NCI-H446 (cell line): Measurements from ENCODE around the gene PRSS57.
"Not testable (repeated sequence)": the region's sequence is repeated elsewhere in the genome, so short reads cannot be mapped to it uniquely, and the experiment has no call there.

Source experiments
- DNase-seq, 2 experiments: peaks; one replicate each; lab custom pipeline; 2025; lab: John Stamatoyannopoulos, UW

The PRSS57 gene

DNA sequence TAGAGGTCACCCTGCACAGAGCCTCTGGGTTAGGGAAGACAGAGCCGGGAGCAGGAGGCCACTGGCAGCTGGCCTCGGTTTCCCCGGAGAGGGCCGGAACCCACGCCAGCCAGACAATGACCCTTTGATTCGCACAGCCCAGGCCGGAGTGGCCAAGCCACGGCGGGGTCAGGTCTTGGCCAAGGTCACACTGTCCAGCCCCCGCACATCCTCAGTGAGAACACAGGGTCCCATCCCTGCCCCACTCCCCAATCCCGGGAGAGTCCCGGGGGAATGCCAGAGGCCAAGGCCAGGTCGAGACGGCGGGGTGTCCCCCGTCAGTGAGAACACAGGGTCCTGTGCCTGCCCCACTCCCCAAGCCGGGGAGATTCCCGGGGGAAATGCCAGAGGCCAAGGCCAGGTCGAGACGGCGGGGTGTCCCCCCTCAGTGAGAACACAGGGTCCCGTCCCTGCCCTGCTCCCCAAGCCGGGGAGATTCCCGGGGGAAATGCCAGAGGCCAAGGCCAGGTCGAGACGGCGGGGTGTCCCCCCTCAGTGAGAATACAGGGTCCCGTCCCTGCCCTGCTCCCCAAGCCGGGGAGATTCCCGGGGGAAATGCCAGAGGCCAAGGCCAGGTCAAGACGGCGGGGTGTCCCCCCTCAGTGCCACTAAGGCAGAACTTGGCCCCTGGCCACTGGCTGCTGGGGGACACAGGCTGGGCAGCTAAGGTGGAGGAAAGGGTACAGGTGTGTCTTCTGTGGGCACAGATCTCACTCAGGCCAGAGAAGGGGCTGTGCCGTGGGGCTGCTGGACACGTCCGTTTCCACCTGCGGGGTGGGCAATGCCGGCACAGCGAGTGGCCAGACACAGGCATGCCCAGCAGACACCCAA, 20.7 kb downstream of the PRSS57 start:
- no peak for DNase-seq

DNA sequence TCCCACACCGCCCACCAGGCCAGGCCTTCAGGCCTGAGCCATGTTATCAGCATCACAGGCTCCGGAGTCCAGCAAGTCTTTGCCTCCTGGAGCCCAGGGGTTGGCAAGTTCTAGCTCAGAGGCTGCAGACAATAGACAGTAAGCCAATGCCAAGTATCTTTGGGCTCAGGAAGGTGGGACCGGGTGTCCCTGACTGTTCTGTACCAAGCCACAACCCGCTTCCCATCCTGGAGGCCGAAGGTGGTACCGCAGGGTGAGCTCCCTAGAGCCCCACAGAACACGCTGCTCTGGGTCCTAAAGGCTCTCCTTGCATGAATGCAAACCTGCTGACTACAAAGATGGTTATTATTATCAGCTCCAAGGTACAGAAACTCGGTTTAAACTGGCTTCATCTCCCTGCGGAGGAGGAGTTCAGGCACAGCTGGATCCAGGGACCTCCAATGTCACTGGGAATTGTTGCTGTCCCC, 24.6 kb downstream of the PRSS57 start:
- DNase-seq: no peak

DNA sequence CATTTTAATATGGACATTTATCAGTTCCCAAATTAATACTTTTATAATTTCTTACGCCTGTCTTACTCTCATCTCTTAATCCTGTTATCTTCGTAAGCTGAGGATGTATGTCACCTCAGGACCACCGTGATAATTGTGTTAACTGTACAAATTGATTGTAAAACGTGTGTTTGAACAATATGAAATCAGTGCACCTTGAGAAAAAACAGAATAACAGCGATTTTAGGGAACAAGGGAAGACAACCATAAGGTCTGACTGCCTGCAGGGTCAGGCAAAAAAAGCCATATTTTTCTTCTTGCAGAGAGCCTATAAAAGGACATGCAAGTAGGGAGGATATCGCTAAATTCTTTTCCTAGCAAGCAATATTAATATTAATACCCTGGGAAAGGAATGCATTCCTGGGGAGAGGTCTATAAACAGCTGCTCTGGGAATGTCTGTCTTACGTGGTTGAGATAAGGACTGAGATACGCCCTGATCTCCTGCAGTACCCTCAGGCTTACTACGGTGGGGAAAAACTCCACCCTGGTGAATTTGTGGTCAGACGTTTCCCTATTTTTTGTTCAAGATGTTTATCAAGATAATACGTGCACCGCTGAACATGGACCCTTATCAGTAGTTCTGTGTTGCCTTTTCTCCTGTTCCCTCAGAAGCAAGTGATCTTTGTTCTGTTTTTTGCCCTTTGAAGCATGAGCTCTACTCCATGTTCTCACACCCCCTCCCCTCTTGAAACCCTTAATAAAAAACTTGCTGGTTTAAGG, 26.4 kb downstream of the PRSS57 start:
- DNase-seq: not testable (repeated sequence)

DNA sequence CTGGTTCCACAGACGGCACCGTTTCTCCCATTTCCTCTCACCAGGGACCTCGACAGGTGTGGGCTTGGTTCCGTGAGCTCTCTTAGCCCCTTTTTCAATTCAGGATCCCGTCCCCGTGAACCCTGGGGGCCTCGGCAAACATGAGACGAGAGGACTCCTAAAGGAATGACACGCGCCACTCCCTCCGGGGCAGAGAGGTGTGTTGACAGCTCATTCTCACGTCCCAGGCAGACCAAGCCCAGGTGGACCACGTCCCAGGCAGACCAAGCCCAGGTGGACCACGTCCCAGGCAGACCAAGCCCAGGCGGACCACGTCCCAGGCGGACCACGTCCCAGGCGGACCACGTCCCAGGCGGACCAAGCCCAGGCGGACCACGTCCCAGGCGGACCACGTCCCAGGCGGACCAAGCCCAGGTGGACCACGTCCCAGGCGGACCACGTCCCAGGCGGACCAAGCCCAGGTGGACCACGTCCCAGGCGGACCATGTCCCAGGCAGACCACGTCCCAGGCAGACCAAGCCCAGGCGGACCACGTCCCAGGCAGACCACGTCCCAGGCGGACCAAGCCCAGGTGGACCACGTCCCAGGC, 28.2 kb downstream of the PRSS57 start:
- DNase-seq: not testable (repeated sequence)

DNA sequence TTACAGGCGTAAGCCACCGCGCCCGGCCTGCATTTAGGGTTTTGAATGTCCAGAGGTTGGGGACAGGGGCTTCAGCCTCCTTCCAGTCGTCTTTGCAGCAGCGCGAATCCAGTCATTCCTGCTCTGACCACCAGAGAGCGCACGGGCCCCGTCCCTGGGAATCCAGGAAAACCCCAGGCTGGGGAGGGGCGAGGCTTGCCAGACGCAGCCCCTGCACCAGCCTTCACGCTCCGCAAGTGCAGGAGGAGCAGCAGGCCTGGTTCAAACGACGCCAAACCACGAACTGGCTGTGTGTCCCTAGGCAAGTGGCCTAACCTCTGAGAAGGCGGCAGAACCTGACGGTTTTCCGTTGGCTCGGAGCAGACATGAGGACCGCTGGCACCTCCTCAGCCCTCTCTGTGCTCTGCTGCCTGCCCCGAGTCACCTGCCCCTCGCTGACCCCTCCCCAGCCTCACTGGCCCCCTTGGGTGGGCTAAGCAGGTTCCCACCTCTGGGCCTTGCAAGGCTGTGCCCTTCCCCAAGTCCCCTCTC, 30.3 kb downstream of the PRSS57 start:
- DNase-seq: peak; percentile 72 to 94

DNA sequence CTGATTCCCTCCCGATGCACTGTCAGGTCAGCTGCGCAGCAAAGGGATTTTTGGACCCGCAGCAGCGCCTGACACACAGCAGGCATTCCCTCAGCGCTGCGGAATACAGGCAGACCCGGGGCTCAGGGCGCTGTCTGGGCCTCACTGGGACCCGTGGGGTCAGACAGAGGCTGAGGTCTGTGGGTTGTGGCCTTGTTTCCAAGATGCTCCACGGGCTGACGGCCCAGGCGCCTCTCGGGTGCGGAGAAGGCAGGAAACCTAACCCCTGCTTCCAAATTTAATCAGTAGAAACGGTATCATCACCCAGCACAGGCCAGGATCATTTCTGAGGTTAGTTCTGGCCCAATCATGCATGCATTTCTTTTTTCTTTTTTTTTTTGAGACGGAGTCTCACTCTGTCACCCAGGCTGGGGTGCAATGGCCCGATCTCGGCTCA, 31.6 kb downstream of the PRSS57 start:
- DNase-seq: no peak

DNA sequence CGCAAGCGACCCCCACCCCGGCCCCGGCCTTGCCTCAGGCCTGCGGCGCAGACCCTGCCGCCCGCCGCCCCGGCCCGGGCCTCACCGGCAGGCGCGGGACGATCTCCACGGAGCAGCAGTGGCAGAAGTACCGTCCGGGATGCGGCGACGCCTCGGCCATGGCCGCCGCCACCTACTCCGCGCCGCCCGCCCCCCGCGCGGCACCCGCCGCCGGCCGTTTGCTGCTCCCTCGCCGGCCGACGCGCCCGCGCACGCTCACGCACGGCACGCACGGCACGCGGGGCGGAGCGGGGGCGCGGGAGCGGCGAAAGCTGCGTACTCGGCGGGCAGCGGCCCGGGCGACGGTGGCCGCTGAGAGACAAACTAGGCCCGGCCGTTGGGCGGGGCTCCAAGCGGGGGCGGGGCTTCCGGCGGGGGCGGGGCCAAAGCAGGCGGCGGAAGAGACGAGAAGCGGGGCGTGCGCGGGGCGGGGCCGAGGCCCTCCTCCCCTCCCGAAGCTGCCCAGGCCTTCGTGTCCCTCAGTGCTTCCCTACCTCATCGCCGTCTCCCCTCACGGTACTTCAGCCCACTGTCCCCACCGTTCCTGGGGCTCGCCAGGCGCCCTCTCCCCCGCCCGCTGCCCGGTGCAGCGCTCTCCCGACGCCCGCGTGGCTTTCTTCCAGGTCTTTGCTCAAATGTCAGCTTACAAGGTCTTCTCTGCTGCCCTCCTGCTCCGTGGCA, 32.1 kb downstream of the PRSS57 start, which contains the start of gene RNF126:
Gene RNF126, minus strand, starts transcription at position 253 of the 720 bp plus-strand sequence. Its CDS starts 93 bp downstream, at position 160.
- DNase-seq: peak; percentile 78 to 97

DNA sequence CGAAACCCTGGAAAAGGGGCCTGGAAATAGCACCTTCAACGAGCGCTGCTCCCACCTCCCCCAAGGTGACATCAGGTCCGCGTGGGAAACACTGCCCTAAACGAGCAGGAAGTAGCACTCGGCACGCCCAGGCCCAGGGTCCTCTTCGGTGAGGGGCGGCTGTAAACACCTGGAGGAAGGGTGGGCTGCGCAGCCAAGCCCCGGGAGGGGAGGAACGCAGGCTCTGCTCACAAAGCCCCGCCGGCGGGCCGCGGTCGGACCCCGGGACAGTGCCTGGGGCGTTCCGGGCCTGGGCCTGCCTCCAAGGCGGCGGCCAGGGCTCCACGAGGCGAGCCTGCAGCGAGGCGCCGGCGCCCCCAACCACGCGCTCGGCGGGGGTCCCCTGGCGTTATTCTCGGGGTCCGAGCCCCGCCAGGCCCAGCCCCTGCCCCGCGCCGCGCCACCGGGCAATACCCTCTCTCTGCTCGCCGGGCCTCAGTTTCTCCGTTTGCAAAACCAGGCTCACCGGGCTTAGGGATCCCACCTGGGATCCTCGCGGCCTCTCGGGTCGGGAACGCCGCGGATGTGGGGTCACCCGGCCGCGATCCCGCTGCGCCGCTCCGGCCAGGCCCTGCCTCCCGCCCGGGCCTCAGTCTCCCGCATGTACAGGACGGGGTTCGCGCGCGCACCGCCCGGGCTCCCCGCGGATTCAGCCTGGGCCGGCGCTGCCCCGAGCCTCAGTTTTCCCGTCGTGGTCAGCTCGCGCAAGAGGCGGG, 32.9 kb downstream of the PRSS57 start:
- DNase-seq: peak in 1 of 2 experiments; percentile 33

DNA sequence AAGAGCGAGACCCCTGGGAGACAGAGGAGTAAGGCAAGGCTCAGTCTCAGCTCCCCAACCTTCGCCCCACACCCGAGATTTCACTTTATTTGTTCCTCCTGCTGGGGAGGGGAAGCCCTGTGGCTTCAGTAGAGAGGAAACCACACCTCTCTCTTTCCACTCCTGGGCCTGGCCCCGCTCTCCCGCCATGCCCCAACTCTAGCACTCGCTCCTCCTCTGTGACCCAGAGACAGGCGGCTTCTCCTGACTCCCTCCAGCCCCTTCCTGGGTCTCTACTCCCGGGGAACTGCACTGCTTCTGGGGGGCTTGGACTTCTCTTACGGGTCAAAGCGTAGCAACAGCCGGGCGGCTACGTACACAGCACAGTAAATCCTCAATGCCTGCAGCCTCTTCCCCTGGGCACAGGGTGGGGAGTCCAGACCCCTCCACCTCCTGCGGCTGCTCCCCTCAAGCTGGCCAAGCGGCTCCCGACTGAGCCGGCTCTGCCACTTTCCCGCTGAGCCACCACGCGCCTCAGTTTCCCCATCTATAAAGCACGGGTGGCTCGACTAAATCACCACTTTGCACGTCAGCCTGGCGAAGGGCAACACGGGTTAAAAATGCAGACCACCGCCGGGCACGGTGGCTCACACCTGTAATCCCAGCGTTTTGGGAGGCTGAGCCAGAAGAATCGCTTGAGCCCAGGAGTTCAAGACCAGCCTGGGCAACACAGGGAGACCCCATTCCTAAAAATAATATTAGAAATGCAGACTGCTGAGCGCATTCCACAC, 33.6 kb downstream of the PRSS57 start:
- DNase-seq: no peak

DNA sequence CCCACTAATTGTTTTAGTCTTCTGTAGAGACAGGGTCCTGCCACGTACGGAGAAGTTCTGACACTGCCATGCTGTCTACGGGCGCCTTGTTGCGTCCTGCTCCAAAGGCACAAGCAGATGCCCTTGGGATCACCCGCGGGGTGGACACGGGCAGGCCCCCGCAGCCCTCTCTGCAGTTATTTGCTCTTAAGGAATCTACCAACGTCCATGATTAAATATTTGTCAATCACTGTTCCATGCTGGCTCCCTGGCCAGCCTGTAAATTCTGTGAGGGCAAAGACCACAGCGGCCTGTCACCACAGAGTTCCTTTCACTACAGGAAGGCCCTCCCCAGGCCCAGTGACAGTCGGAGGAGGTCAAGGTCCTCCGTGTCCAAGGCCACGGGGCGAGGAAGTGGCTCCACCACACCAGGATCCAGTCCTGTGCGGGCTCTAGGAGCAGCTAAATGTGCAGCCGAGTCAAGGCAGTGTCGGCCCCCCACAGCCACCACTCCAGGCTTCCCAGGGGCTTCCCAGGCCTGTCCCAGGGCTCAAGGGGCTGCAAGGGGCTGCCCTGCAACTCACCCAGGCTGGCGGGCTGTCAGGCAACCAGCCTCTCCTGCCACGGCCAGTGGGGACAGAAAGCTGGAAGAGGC, 34.3 kb downstream of the PRSS57 start:
- DNase-seq: no peak

DNA sequence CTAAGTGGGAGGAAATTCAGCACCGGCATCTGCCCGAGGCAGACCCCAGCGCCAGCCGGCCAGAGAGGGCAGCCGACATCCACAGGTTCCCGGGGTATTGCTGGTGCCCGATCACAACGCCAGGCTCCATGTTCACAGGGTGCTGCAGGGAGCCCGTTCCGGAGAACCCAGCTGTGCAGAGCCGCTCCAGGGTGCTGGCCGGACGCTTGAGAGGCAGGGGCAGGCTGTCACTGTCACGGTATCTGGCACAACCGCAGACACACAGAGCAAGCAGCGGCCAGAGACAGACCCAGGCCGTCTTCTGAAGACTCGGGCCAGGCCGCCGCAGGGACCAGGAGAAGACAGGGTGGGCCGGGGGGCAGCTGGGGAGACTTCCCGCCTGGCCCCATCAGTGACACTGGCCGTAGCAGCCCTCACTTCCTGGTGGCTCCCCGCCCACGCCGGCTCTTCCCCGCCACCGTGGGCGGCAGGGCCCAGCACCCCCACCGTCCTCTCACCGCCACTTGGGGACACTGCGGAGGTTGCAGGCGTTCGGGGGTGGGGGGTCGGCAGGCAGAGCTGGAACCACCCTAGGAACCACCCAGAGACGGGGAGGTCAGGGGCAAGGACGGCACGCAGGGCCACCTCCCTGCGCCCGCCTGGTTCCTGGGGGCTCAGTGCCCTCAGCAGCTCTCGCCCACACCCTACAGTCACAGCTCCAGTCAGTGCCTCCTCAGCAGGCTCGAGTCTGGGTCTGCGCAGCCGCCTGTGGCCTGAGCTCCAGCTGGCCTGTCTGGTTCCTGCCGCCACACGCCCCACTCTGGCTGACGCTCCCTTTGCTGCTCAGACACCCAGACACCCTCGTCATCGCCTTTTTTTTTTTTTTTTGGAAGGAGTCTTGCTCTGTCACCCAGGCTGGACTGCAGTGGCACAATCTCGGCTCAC, 36.1 kb downstream of the PRSS57 start:
- no peak for DNase-seq

DNA sequence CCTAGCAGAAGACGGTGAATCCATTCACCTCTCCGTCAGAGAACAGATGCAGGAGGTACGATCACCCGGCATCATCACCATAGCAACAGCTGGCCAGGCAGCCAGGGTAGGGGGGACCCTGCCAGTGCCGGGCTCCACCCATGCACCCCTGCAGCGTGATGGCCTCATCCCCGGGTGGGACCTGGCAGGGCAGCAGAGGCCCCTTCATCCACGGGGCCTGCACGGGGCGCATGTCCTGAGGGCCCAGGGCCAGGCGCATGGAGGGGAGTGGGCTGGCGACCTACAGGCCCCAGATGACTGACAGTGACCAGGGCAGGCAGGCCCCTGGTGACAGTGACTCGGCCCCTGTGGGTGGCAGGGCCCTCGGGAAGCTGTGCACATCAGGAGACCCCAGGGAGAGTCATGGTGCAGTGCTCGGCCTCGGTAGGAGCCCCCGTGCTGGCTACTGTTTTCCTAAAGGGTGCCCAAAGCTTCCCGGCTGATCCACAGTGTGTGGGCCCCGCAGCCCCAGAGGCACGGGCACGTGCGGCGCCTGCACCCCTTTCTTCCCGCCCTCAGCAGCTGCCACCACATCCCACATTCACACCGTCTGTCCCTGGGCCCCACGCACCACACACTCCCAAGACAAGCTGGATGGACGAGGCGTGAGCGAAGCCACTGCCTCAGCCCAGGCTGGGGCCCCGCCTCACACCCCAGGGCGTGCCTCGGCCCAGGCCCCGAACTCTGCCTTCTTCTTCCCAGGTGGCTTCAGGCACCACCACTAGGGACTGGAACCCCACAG, 37.0 kb downstream of the PRSS57 start:
- no peak for DNase-seq

DNA sequence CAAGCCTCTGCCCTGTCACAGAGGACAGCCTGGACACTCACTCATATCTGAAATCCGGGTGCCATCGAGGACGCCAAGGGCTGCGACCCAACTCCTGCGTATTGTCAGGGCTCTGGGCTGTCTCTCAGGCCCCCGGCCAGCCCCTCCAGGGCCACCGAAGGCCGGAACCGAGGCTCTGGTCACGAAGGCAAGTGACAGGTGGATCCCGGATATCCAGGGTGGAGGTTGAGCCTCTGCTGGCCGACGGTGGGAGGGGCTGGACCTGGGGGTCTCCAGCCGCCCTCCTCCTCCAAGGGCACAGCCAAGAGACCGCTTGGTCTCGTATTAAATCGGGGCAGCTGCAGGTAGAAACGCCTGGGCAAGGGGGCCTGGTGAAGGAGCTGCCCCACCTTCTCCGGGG, 37.6 kb downstream of the PRSS57 start:
- no peak for DNase-seq

DNA sequence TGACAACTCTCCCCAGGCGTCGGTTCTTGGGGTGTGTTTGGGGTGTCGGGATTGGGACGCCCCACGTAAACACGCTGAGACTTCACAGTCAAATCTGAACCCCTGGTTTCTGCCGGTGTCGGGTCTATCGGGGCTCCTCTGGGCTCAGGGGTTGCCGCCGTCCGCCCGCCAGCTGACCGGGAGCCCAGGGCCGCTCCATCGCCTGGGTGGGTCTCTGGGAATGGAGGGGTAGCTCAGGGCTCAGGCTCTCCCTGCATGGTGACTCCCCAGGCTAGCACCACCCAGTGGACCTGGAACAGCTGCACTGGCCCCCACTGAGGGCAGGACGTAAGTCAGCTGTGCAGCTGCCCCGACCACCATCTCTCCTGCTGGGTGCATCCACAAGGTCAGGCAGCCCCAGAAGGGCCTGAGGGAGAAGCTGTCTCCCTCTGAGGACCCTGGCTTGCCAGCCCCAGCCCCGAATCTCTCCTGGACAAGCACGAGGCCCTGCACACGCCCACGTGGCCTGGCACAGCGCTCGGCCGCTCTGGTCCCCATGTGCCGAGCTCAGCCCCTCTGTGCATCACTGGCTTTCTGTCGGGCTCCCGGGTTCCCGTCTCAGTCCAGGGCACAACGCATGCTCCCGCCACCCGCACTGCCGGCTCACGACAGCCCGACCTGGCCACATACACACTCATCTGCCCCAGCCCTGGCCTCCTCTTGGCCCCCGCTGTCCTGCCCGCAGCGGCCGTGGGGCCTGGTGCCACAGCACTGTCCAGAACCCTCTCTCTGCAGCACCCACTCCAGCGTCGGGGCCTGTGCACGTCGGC, 38.3 kb downstream of the PRSS57 start:
- no peak for DNase-seq

DNA sequence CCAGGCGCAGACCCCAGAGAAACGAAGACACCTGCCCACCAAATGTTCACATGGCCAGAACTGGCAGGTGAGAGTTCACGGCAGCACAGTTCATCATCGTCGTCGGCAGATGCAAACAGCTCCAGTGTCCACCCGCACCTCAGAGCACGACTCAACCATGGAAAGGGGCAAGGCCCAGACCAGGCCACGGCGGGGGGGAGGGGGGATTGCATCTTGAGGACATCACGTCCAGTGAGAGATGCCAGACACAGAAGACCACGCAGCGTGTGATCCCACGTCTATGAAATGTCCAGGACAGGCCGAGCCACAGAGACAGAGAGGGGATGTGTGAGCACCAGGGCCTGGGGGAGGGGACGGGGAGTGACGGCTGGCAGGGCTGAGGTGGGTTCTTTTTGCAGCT, 39.6 kb downstream of the PRSS57 start:
- no peak for DNase-seq

DNA sequence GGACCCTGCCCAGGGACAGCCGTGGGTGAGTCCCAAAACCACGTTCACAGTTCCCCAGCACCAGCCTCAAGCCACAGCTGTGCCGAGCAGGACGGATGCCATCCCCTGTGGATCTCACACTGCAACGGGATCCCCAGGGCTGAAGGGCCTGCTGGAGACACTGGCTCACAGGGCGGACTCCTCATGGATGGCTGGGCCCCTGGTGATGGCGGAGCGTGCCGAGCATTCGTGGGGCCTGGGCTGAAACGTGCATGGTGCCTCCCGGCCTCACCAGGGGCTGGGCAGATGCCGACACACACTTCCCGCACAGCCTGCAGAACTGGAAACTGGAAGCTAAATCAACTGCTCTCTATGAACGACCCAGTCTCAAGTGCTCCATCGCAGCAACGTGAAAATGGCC, 41.8 kb downstream of the PRSS57 start:
- DNase-seq: no peak
